A673 (cell line): ENCODE data around the gene GATA2.

Experiments used
- CTCF ChIP-seq: fragments of 300-800, 200-600 bp; sonication (generic); conservative IDR thresholded peaks from 2 replicates; pipeline ENCODE4 v1.5.1; 2017; ENCODE audit warnings: low read depth, mild to moderate bottlenecking, antibody characterized with exemption, low read length, moderate library complexity, mixed read lengths
- EZH2 ChIP-seq: fragments of 200-600 bp; sonication (generic); IDR thresholded peaks from 2 replicates; pipeline ENCODE4 v1.6.1; 2017; ENCODE audit warnings: borderline replicate concordance, low read depth, mild to moderate bottlenecking, mixed read lengths, antibody characterized with exemption, low read length; ENCODE audit not compliant: poor library complexity, severe bottlenecking

- no peak for TF ChIP-seq CTCF
- peak; percentile 72 for TF ChIP-seq EZH2
Observed at GRCh38 chr3:128491941-128492670, 895 bp downstream of the GATA2 start.
